NB4 (cell line): ENCODE data around the gene ZC3HAV1L.
A peak's percentile ranks its signal among the peaks of the same experiment; 100 is the strongest.

Experiments used
- DNase-seq: peaks from one replicate; pipeline ENCODE4 v3.0.0; 2010; ENCODE audit warnings: low read depth
- H3K4me3 ChIP-seq: one replicate; pipeline ENCODE4 v1.5.1; 2011; ENCODE audit warnings: mild to moderate bottlenecking, low read depth, low read length, moderate library complexity
- CTCF ChIP-seq: IDR thresholded peaks from one replicate; pipeline ENCODE4 v1.5.1; 2012; ENCODE audit warnings: low read depth, low read length
- MAX ChIP-seq: IDR thresholded peaks from 2 replicates; pipeline ENCODE4 v1.6.1; 2011; ENCODE audit warnings: low read depth, low read length
- MYC ChIP-seq: IDR thresholded peaks from 2 replicates; pipeline ENCODE4 v1.6.1; 2011; ENCODE audit warnings: low read depth, low read length
- POLR2A ChIP-seq: IDR thresholded peaks from 2 replicates; pipeline ENCODE4 v1.6.1; 2011; ENCODE audit warnings: mild to moderate bottlenecking; ENCODE audit not compliant: insufficient read length; ENCODE audit errors: extremely low read depth

Gene ZC3HAV1L

GRCh38 chr7:139041378-139042085, 5.7 kb upstream of the ZC3HAV1L start:
- TF ChIP-seq MAX = no peak
- TF ChIP-seq POLR2A = no peak
- TF ChIP-seq MYC = no peak
- TF ChIP-seq CTCF = no peak
- H3K4me3 ChIP-seq = no peak overlapping the region
- DNase-seq = peak; percentile 39

- TF ChIP-seq MAX (no peak), MYC (no peak), CTCF (no peak), POLR2A (no peak)
- no peak overlapping the region for H3K4me3 ChIP-seq
- no peak for DNase-seq
These were observed 2.8 kb upstream of the ZC3HAV1L start for GRCh38 chr7:139038691-139039090.

GRCh38 chr7:139036901-139037300, 1.1 kb upstream of the ZC3HAV1L start:
- TF ChIP-seq MYC (no peak), MAX (no peak), POLR2A (no peak), CTCF (no peak)
- peak; percentile 38 for DNase-seq
- no peak overlapping the region for H3K4me3 ChIP-seq

- H3K4me3 ChIP-seq = peak overlapping the region; percentile 81
- TF ChIP-seq POLR2A (no peak), MAX (0 out of 2 replicates have a peak, but pooled peaks have one; percentile 7), MYC (peak; percentile 26), CTCF (peak; percentile 21)
- DNase-seq = peak; percentile 81
These were observed 822 bp downstream of the ZC3HAV1L start for GRCh38 chr7:139034855-139035585.

- DNase-seq = peak; percentile 52
- TF ChIP-seq POLR2A = no peak
- TF ChIP-seq MAX = no peak
- TF ChIP-seq MYC = no peak
- no peak for TF ChIP-seq CTCF
- peak overlapping the region; percentile 81 for H3K4me3 ChIP-seq
These were observed 1.5 kb downstream of the ZC3HAV1L start for GRCh38 chr7:139034336-139034735.
